ENCODE data around the gene SHOC2. TPM values are rescaled to one million over a fixed set of nuclear protein-coding genes. Genes with fewer than 3 reads are reported as not detected.

Gene SHOC2
- total and polyA plus RNA-seq, 2 of the 8 experiments (the other 6 are each of a cell fraction or from before 2014, with no cell fraction given) = 7.6 to 28.2 TPM

- FAIRE-seq (no peak), DNase-seq (ENCODE audit: low read depth in 1 of 2, low spot score in 2 of 2) (no peak)
- ChIA-PET CTCF (ENCODE audit: partially characterized antibody) (no interaction called here), POLR2A (ENCODE audit: partially characterized antibody) (no interaction called here)
- Histone ChIP-seq H3K4me1 (replicated peaks in 1 of 4; ENCODE audit: control insufficient read depth in 3 of 4, insufficient read depth in 4 of 4, low read length in 3 of 4) (no peaks in the 10 kb centered on the region), H3K9me3 (ENCODE audit: insufficient read depth in 2 of 2, low read depth in 1 of 2, low read length in 1 of 2) (no peaks in the 10 kb centered on the region), H2BK12ac (ENCODE audit: low read depth, low read length) (no peak overlapping the region), H3K27me3 (replicated peaks in 1 of 4; ENCODE audit: control insufficient read depth in 3 of 4, extremely low read depth in 1 of 4, insufficient read depth in 3 of 4, low read length in 3 of 4) (no peaks in the 10 kb centered on the region), H3K4ac (replicated peaks; ENCODE audit: insufficient read length, low read depth, low read length) (no peak overlapping the region), H2AK5ac (ENCODE audit: low read depth, low read length) (no peak overlapping the region), H2BK20ac (ENCODE audit: low read length) (no peak overlapping the region), H3K36me3 (ENCODE audit: control insufficient read depth in 2 of 4, insufficient read depth in 4 of 4, low read length in 3 of 4) (no peaks in the 10 kb centered on the region), H4K91ac (replicated peaks; ENCODE audit: insufficient read length, low read length) (no peak overlapping the region), H3K18ac (ENCODE audit: extremely low read depth, low read length) (no peak overlapping the region), H3K23ac (ENCODE audit: insufficient read length) (peak overlapping the region; percentile 9), H2BK15ac (ENCODE audit: low read length) (no peak overlapping the region), H3K23me2 (ENCODE audit: low read depth, low read length) (no peaks in the 10 kb centered on the region), H3K9ac (replicated peaks in 1 of 4; ENCODE audit: extremely low read depth in 1 of 4, low read depth in 3 of 4, low read length in 3 of 4) (no peak overlapping the region), H2BK120ac (replicated peaks; ENCODE audit: low read depth, low read length) (no peak overlapping the region), H3K14ac (ENCODE audit: insufficient read length) (no peak overlapping the region), H3K79me2 (ENCODE audit: control insufficient read depth in 1 of 2, insufficient read depth in 2 of 2, low read length in 2 of 2) (peaks cover 7 to 90% of the 10 kb centered on the region in 2 experiments; a peak in 3 of 4 replicates), H2BK5ac (ENCODE audit: low read depth, low read length) (no peak overlapping the region), H3K4me2 (ENCODE audit: insufficient read depth in 1 of 2, low read depth in 2 of 2, low read length in 2 of 2) (no peak overlapping the region), H3K27ac (ENCODE audit: low read depth, low read length) (no peak overlapping the region), H3K56ac (replicated peaks; ENCODE audit: insufficient read length, low read depth, low read length) (no peak overlapping the region), H4K5ac (ENCODE audit: insufficient read length, low read depth, low read length) (no peak overlapping the region), H2AFZ (ENCODE audit: low read length) (no peak overlapping the region), H4K20me1 (replicated peaks in 1 of 2; ENCODE audit: control insufficient read depth in 1 of 2, insufficient read depth in 2 of 2, low read length in 2 of 2) (peaks cover 1 to 5% of the 10 kb centered on the region in 2 experiments), H3K4me3 (ENCODE audit: extremely low read depth in 1 of 4, insufficient read depth in 2 of 4, low read depth in 3 of 4, low read length in 4 of 4) (no peak overlapping the region), H3K79me1 (ENCODE audit: low read depth, low read length) (no peaks in the 10 kb centered on the region), H4K8ac (ENCODE audit: extremely low read depth, insufficient read depth, low read length) (no peak overlapping the region)
- WGBS, 2 experiments (ENCODE audit: extremely low coverage in 1 of 2, insufficient coverage in 1 of 2, insufficient read length in 1 of 2, insufficient replicate concordance in 2 of 2, low coverage in 1 of 2, low lambda C conversion rate in 2 of 2, missing lambda C conversion rate in 1 of 2) = 93% methylated on average over 2 of the region's 2 CpGs; no CpG with 5 or more reads in 1 of the 2 experiments
- TF ChIP-seq RAD21 (IDR thresholded peaks at IDR 0.05 in 1 of 2, conservative IDR thresholded peaks at IDR 0.05 in 1 of 2; ENCODE audit: low read depth in 2 of 2, low read length in 2 of 2) (no peak), JUN (IDR thresholded peaks at IDR 0.05; ENCODE audit: low read depth, low read length) (no peak), SUZ12 (IDR thresholded peaks at IDR 0.05; ENCODE audit: low read length) (no peak), PHF8 (conservative IDR thresholded peaks at IDR 0.05; ENCODE audit: low read depth, low read length) (no peak), KDM4A (IDR thresholded peaks at IDR 0.05; ENCODE audit: low read depth, low read length, severe bottlenecking) (no peak), RFX5 (IDR thresholded peaks at IDR 0.05; ENCODE audit: borderline replicate concordance, low read depth, low read length) (no peak), RBBP5 (IDR thresholded peaks at IDR 0.05; ENCODE audit: borderline replicate concordance, low read depth, low read length) (no peak), CBX8 (IDR thresholded peaks at IDR 0.05; ENCODE audit: borderline replicate concordance, low read depth, low read length) (no peak), SIN3A (conservative IDR thresholded peaks at IDR 0.05 in 1 of 2, IDR thresholded peaks at IDR 0.05 in 1 of 2; ENCODE audit: low read depth in 1 of 2, low read length in 2 of 2) (no peak), JUND (IDR thresholded peaks at IDR 0.05; ENCODE audit: low read length) (no peak), TAF1 (IDR thresholded peaks at IDR 0.05; ENCODE audit: low read depth, low read length) (no peak), HDAC6 (IDR thresholded peaks at IDR 0.05; ENCODE audit: low read depth, low read length) (no peak), CREB1 (IDR thresholded peaks at IDR 0.05) (no peak)
These were observed 4.6 kb downstream of the SHOC2 start for GRCh38 chr10:110923856-110924493.

Measured in H1 (cell line).